BLaER1 (cell line): ENCODE data around the gene SUMF1.

ENCODE experiments used
- H3K27ac ChIP-seq: shearing (Covaris generic); formaldehyde crosslinking; 2 replicates; pipeline ENCODE4 v1.8.1; 2022
- H3K27me3 ChIP-seq: shearing (Covaris generic); formaldehyde crosslinking; 2 replicates; pipeline ENCODE4 v1.8.1; 2022
- H3K36me3 ChIP-seq: shearing (Covaris generic); formaldehyde crosslinking; 2 replicates; pipeline ENCODE4 v1.8.1; 2022
- H3K4me1 ChIP-seq: shearing (Covaris generic); formaldehyde crosslinking; 2 replicates; pipeline ENCODE4 v1.8.1; 2022
- H3K4me2 ChIP-seq: shearing (Covaris generic); formaldehyde crosslinking; 2 replicates; pipeline ENCODE4 v1.8.1; 2022
- H3K4me3 ChIP-seq: shearing (Covaris generic); formaldehyde crosslinking; 2 replicates; pipeline ENCODE4 v1.8.1; 2022
- H3K9ac ChIP-seq: shearing (Covaris generic); formaldehyde crosslinking; 2 replicates; pipeline ENCODE4 v1.8.1; 2022
- H3K9me3 ChIP-seq: shearing (Covaris generic); formaldehyde crosslinking; 2 replicates; pipeline ENCODE4 v1.8.1; 2022
- H4K20me1 ChIP-seq: shearing (Covaris generic); formaldehyde crosslinking; 2 replicates; pipeline ENCODE4 v1.8.1; 2022
- Cebpa-rat ChIP-seq: shearing (Covaris generic); IDR thresholded peaks from 2 replicates; pipeline ENCODE4 v1.8.1; 2022

SUMF1 gene

GRCh38 chr3:4409415-4409814, 57.7 kb downstream of the SUMF1 start:
- TF ChIP-seq Cebpa-rat, result no peak
- no peak overlapping the region for H3K4me3 ChIP-seq
- H3K27me3 ChIP-seq, result no peaks in the 10 kb centered on the region
- no peaks in the 10 kb centered on the region for H4K20me1 ChIP-seq
- H3K9ac ChIP-seq, result no peak overlapping the region
- H3K4me1 ChIP-seq, result no peaks in the 10 kb centered on the region
- H3K4me2 ChIP-seq, result no peak overlapping the region
- no peaks in the 10 kb centered on the region for H3K9me3 ChIP-seq
- H3K36me3 ChIP-seq, result peaks cover 18% of the 10 kb centered on the region
- H3K27ac ChIP-seq, result no peak overlapping the region

- no peak overlapping the region for H3K27ac ChIP-seq
- H3K27me3 ChIP-seq, result no peaks in the 10 kb centered on the region
- H3K4me1 ChIP-seq, result no peaks in the 10 kb centered on the region
- H3K9me3 ChIP-seq, result no peaks in the 10 kb centered on the region
- H3K4me2 ChIP-seq, result no peak overlapping the region
- H4K20me1 ChIP-seq, result no peaks in the 10 kb centered on the region
- H3K36me3 ChIP-seq, result peaks cover 19% of the 10 kb centered on the region
- TF ChIP-seq Cebpa-rat, result no peak
- no peak overlapping the region for H3K9ac ChIP-seq
- H3K4me3 ChIP-seq, result no peak overlapping the region
These were observed 58.1 kb downstream of the SUMF1 start for GRCh38 chr3:4408958-4409357.

- Histone ChIP-seq H3K36me3 (peaks cover 25% of the 10 kb centered on the region), H4K20me1 (no peaks in the 10 kb centered on the region), H3K27ac (no peak overlapping the region), H3K4me3 (no peak overlapping the region), H3K4me1 (no peaks in the 10 kb centered on the region), H3K9ac (no peak overlapping the region), H3K27me3 (no peaks in the 10 kb centered on the region), H3K4me2 (no peak overlapping the region), H3K9me3 (no peaks in the 10 kb centered on the region)
- no peak for TF ChIP-seq Cebpa-rat
These were observed 59.1 kb downstream of the SUMF1 start for GRCh38 chr3:4407941-4408340.

- TF ChIP-seq Cebpa-rat, result no peak
- H3K9me3 ChIP-seq, result no peaks in the 10 kb centered on the region
- no peak overlapping the region for H3K4me2 ChIP-seq
- H3K27me3 ChIP-seq, result no peaks in the 10 kb centered on the region
- no peaks in the 10 kb centered on the region for H3K4me1 ChIP-seq
- no peak overlapping the region for H3K9ac ChIP-seq
- H3K27ac ChIP-seq, result no peak overlapping the region
- no peak overlapping the region for H3K4me3 ChIP-seq
- H4K20me1 ChIP-seq, result no peaks in the 10 kb centered on the region
- peaks cover 30% of the 10 kb centered on the region for H3K36me3 ChIP-seq
These were observed 60.1 kb downstream of the SUMF1 start for GRCh38 chr3:4406746-4407568.

- H3K4me3 ChIP-seq, result no peak overlapping the region
- H3K4me2 ChIP-seq, result no peak overlapping the region
- H3K4me1 ChIP-seq, result no peaks in the 10 kb centered on the region
- H3K27me3 ChIP-seq, result no peaks in the 10 kb centered on the region
- no peaks in the 10 kb centered on the region for H4K20me1 ChIP-seq
- H3K36me3 ChIP-seq, result peaks cover 28% of the 10 kb centered on the region
- no peak overlapping the region for H3K9ac ChIP-seq
- no peaks in the 10 kb centered on the region for H3K9me3 ChIP-seq
- TF ChIP-seq Cebpa-rat, result no peak
- no peak overlapping the region for H3K27ac ChIP-seq
These were observed 62.2 kb downstream of the SUMF1 start for GRCh38 chr3:4404881-4405280.

- H3K36me3 ChIP-seq, result peaks cover 31% of the 10 kb centered on the region
- no peak overlapping the region for H3K4me3 ChIP-seq
- no peak overlapping the region for H3K27ac ChIP-seq
- H3K9ac ChIP-seq, result no peak overlapping the region
- H3K4me2 ChIP-seq, result no peak overlapping the region
- H3K27me3 ChIP-seq, result no peaks in the 10 kb centered on the region
- no peaks in the 10 kb centered on the region for H3K4me1 ChIP-seq
- TF ChIP-seq Cebpa-rat, result no peak
- no peaks in the 10 kb centered on the region for H4K20me1 ChIP-seq
- H3K9me3 ChIP-seq, result no peaks in the 10 kb centered on the region
These were observed 65.6 kb downstream of the SUMF1 start for GRCh38 chr3:4401441-4401840.

- no peak overlapping the region for H3K4me2 ChIP-seq
- H3K9me3 ChIP-seq, result no peaks in the 10 kb centered on the region
- H3K4me3 ChIP-seq, result no peak overlapping the region
- H3K36me3 ChIP-seq, result peaks cover 31% of the 10 kb centered on the region
- H3K4me1 ChIP-seq, result peaks cover 3% of the 10 kb centered on the region
- H3K9ac ChIP-seq, result no peak overlapping the region
- H3K27ac ChIP-seq, result no peak overlapping the region
- H4K20me1 ChIP-seq, result no peaks in the 10 kb centered on the region
- no peak for TF ChIP-seq Cebpa-rat
- H3K27me3 ChIP-seq, result no peaks in the 10 kb centered on the region
These were observed 67.6 kb downstream of the SUMF1 start for GRCh38 chr3:4399476-4399875.

GRCh38 chr3:4398941-4399245, 68.2 kb downstream of the SUMF1 start:
- Histone ChIP-seq H3K36me3 (peaks cover 29% of the 10 kb centered on the region), H3K27ac (no peak overlapping the region), H3K27me3 (no peaks in the 10 kb centered on the region), H3K4me1 (peaks cover 8% of the 10 kb centered on the region), H3K4me2 (no peak overlapping the region), H3K4me3 (no peak overlapping the region), H3K9ac (no peak overlapping the region), H3K9me3 (no peaks in the 10 kb centered on the region), H4K20me1 (no peaks in the 10 kb centered on the region)
- TF ChIP-seq Cebpa-rat, result no peak

- no peak overlapping the region for H3K4me2 ChIP-seq
- peaks cover 10% of the 10 kb centered on the region for H3K4me1 ChIP-seq
- H3K27me3 ChIP-seq, result no peaks in the 10 kb centered on the region
- peaks cover 24% of the 10 kb centered on the region for H3K36me3 ChIP-seq
- no peak overlapping the region for H3K27ac ChIP-seq
- no peaks in the 10 kb centered on the region for H3K9me3 ChIP-seq
- TF ChIP-seq Cebpa-rat, result no peak
- H3K4me3 ChIP-seq, result no peak overlapping the region
- H3K9ac ChIP-seq, result no peak overlapping the region
- no peaks in the 10 kb centered on the region for H4K20me1 ChIP-seq
These were observed 68.7 kb downstream of the SUMF1 start for GRCh38 chr3:4398120-4398940.

GRCh38 chr3:4397466-4397865, 69.6 kb downstream of the SUMF1 start:
- peaks cover 23% of the 10 kb centered on the region; the same call in 1 of the 2 replicates for H3K36me3 ChIP-seq
- no peak overlapping the region for H3K27ac ChIP-seq
- no peaks in the 10 kb centered on the region for H4K20me1 ChIP-seq
- H3K9me3 ChIP-seq, result no peaks in the 10 kb centered on the region
- no peak overlapping the region for H3K4me3 ChIP-seq
- no peak overlapping the region for H3K9ac ChIP-seq
- H3K27me3 ChIP-seq, result no peaks in the 10 kb centered on the region
- H3K4me2 ChIP-seq, result no peak overlapping the region
- H3K4me1 ChIP-seq, result peaks cover 10% of the 10 kb centered on the region
- TF ChIP-seq Cebpa-rat, result no peak
